ENCODE measurements around the gene KNDC1.

The KNDC1 gene

GRCh38 chr10:133210398-133211140 is 50.5 kb downstream of the KNDC1 start:
- no peak for TF ChIP-seq EZH2 (IDR thresholded peaks at IDR 0.05; ENCODE audit: borderline replicate concordance, low read length)
- no peak for TF ChIP-seq CTCF (IDR thresholded peaks at IDR 0.05; ENCODE audit: low read length)
- H3K4me2 ChIP-seq (ENCODE audit: low read length): no peak overlapping the region
- H3F3A ChIP-seq (ENCODE audit: insufficient read depth, low read length): no peaks in the 10 kb centered on the region
- H3K4me1 ChIP-seq (ENCODE audit: insufficient read depth, low read length, severe bottlenecking): no peaks in the 10 kb centered on the region
- no peaks in the 10 kb centered on the region for H4K20me1 ChIP-seq (ENCODE audit: insufficient read depth, low read length)
- H3K27me3 ChIP-seq (ENCODE audit: insufficient read depth, low read length): no peaks in the 10 kb centered on the region
- H3K9me2 ChIP-seq (ENCODE audit: low read depth, low read length): no peaks in the 10 kb centered on the region
- H3K36me3 ChIP-seq (ENCODE audit: insufficient read depth, low read length): no peaks in the 10 kb centered on the region
- no peak overlapping the region for H3K27ac ChIP-seq (ENCODE audit: low read depth, low read length, poor library complexity, severe bottlenecking)
- no peak overlapping the region for H2AFZ ChIP-seq (ENCODE audit: low read length)
- H3K9ac ChIP-seq (ENCODE audit: low read length): no peak overlapping the region
- H3K79me2 ChIP-seq (ENCODE audit: insufficient read depth, low read length): no peaks in the 10 kb centered on the region
- H3K4me3 ChIP-seq (ENCODE audit: low read depth, low read length, poor library complexity, severe bottlenecking): no peak overlapping the region
- H3K9me3 ChIP-seq (ENCODE audit: low read length): no peaks in the 10 kb centered on the region

DNA sequence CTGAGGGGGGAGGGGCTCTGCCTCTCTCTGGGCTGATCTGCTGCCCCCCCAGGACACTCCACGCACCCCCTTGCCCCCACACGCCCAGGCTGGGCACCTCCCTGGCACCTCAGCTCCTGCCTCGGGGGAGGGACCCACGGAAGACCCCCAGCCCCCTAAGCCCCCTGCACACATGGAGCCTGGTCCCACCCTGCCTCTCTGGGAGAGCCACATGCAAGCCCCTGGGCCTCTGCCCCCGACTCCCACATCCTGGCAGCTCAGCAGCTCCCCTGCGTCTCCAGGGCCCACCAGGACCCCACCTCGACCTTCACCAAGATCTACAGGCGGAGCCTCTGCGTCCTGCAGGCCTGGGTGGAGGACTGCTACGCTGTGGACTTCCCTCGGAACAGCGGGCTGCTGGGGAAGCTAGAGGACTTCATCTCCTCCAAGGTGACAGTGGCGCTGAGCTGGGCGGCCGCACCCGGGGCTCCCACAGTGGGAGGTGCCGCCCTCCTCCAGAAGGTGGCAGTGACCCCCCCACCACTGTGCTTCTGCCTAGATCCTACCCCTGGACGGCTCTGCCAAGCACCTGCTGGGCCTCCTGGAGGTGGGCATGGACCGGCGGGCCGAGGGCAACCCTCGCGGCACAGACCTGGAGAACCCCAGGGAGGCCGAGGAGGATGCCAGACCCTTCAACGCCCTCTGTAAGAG is 51.3 kb downstream of the KNDC1 start:
- TF ChIP-seq CTCF (IDR thresholded peaks at IDR 0.05; ENCODE audit: low read length) (no peak), EZH2 (IDR thresholded peaks at IDR 0.05; ENCODE audit: borderline replicate concordance, low read length) (no peak)
- Histone ChIP-seq H3K9me3 (ENCODE audit: low read length) (no peaks in the 10 kb centered on the region), H3K27me3 (ENCODE audit: insufficient read depth, low read length) (no peaks in the 10 kb centered on the region), H3K4me1 (ENCODE audit: insufficient read depth, low read length, severe bottlenecking) (no peaks in the 10 kb centered on the region), H3K36me3 (ENCODE audit: insufficient read depth, low read length) (no peaks in the 10 kb centered on the region), H3K79me2 (ENCODE audit: insufficient read depth, low read length) (no peaks in the 10 kb centered on the region), H3K4me2 (ENCODE audit: low read length) (no peak overlapping the region), H3K27ac (ENCODE audit: low read depth, low read length, poor library complexity, severe bottlenecking) (no peak overlapping the region), H4K20me1 (ENCODE audit: insufficient read depth, low read length) (no peaks in the 10 kb centered on the region), H3K4me3 (ENCODE audit: low read depth, low read length, poor library complexity, severe bottlenecking) (no peak overlapping the region), H3F3A (ENCODE audit: insufficient read depth, low read length) (no peaks in the 10 kb centered on the region), H3K9me2 (ENCODE audit: low read depth, low read length) (no peaks in the 10 kb centered on the region), H2AFZ (ENCODE audit: low read length) (no peak overlapping the region), H3K9ac (ENCODE audit: low read length) (no peak overlapping the region)

DNA sequence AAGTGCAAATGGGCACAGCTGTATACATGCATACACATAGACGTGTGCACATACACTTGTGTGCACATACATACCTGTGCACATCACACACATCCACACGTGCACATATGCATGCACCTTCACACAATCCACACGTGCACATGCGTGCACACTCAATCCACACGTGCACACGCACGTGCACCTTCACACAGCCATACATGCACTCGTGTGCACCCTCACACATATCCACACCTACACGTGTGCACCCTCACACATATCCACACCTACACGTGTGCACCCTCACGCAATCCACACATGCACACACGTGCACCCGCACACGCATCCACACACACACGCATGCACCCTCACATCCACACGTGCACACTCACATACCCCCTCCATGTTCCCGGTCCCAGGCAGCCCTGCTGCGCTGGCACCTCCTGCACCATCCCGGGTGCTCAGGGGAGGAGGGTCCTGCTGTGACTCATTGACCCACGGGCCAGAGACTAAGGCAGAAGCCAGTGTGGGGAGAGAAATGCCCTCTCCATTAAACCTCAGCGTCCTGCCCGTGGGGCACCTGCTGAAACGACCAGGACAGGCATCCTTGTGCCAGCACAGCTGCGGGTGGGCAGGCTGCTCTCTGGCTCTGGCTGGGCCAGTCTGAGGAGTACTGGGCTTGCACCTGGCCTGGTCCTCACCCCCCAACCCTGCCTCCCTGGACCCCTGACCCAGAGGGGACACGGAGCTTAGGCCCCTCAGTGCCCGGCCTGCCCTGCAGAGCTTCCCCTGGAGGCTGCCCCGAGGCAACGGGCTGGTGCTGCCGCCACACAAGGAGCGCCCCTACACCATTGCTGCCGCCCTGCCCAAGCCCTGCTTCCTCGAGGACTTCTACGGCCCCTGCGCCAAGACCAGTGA is 52.2 kb downstream of the KNDC1 start:
- TF ChIP-seq CTCF (IDR thresholded peaks at IDR 0.05; ENCODE audit: low read length) (no peak), EZH2 (IDR thresholded peaks at IDR 0.05; ENCODE audit: borderline replicate concordance, low read length) (no peak)
- no peaks in the 10 kb centered on the region for H3K27me3 ChIP-seq (ENCODE audit: insufficient read depth, low read length)
- no peak overlapping the region for H3K4me2 ChIP-seq (ENCODE audit: low read length)
- no peaks in the 10 kb centered on the region for H3K36me3 ChIP-seq (ENCODE audit: insufficient read depth, low read length)
- no peaks in the 10 kb centered on the region for H4K20me1 ChIP-seq (ENCODE audit: insufficient read depth, low read length)
- H3K79me2 ChIP-seq (ENCODE audit: insufficient read depth, low read length): no peaks in the 10 kb centered on the region
- no peaks in the 10 kb centered on the region for H3K9me3 ChIP-seq (ENCODE audit: low read length)
- H3K9me2 ChIP-seq (ENCODE audit: low read depth, low read length): no peaks in the 10 kb centered on the region
- no peaks in the 10 kb centered on the region for H3K4me1 ChIP-seq (ENCODE audit: insufficient read depth, low read length, severe bottlenecking)
- no peak overlapping the region for H3K27ac ChIP-seq (ENCODE audit: low read depth, low read length, poor library complexity, severe bottlenecking)
- H3F3A ChIP-seq (ENCODE audit: insufficient read depth, low read length): no peaks in the 10 kb centered on the region
- H2AFZ ChIP-seq (ENCODE audit: low read length): no peak overlapping the region
- no peak overlapping the region for H3K9ac ChIP-seq (ENCODE audit: low read length)
- no peak overlapping the region for H3K4me3 ChIP-seq (ENCODE audit: low read depth, low read length, poor library complexity, severe bottlenecking)
